Cardiac muscle cell (in vitro differentiated cells and primary cell): ENCODE results near the gene NCAM1. TPM values are rescaled to one million over a fixed set of nuclear protein-coding genes. Genes with fewer than 3 reads are reported as not detected.

Experiments
- DNase-seq, 2 donors: peaks; one replicate each; pipeline versions ENCODE4 v3.0.0 to v3.0.0-alpha.2; 2010 to 2017; ENCODE audit warnings: low read depth in 1 of 2, low spot score in 1 of 2
- H3K27ac ChIP-seq: fragments of 200-600 bp; sonication (generic); 2 replicates; pipeline ENCODE4 v1.5.1; 2016
- H3K27me3 ChIP-seq: fragments of 200-600 bp; sonication (generic); 2 replicates; pipeline ENCODE4 v1.6.0; 2016; ENCODE audit warnings: control low read depth
- H3K36me3 ChIP-seq: fragments of 200-600 bp; sonication (generic); 2 replicates; pipeline ENCODE4 v1.5.1; 2016; ENCODE audit warnings: control low read depth
- H3K4me1 ChIP-seq: fragments of 200-600 bp; sonication (generic); 2 replicates; pipeline ENCODE4 v1.8.1; 2017; ENCODE audit warnings: low read depth, mild to moderate bottlenecking, mixed run types
- H3K4me3 ChIP-seq: fragments of 200-600 bp; sonication (generic); 2 replicates; pipeline ENCODE4 v1.5.1; 2016; ENCODE audit warnings: mild to moderate bottlenecking
- H3K9me3 ChIP-seq: fragments of 200-600 bp; sonication (generic); 2 replicates; pipeline ENCODE4 v1.5.1; 2017; ENCODE audit warnings: low read depth, mild to moderate bottlenecking, control low read depth
- CTCF ChIP-seq: IDR thresholded peaks from 2 replicates; pipeline ENCODE4 v1.5.1; 2012; ENCODE audit warnings: low read depth, mild to moderate bottlenecking, low read length
- polyA plus RNA-seq: library from polyadenylated mRNA; unstranded; fragments of >200 nt; fragmentation: Nextera tagmentation; extraction: Ambion mirVana; gene quantifications from 2 replicates; pipeline ENCODE4 v1.2.1, GENCODE V29; 2016
- total RNA-seq: library from RNA; depleted of rRNA; stranded (reverse); fragments of >200 nt; gene quantifications from 2 replicates; pipeline ENCODE4 v1.2.3, GENCODE V29; 2016

The NCAM1 gene
- total and polyA plus RNA-seq, 2 experiments from 2014 or later: 61.9 to 203 TPM

- no peaks in the 10 kb centered on the region for H3K27me3 ChIP-seq
- DNase-seq: peak in 1 of 2 donors; percentile 21
- peaks cover 10% of the 10 kb centered on the region for H3K4me1 ChIP-seq
- no peak overlapping the region for H3K27ac ChIP-seq
- no peaks in the 10 kb centered on the region for H3K36me3 ChIP-seq
- TF ChIP-seq CTCF: no peak
- H3K4me3 ChIP-seq: no peak overlapping the region
- no peaks in the 10 kb centered on the region for H3K9me3 ChIP-seq
These were observed 4.4 kb downstream of the NCAM1 start for GRCh38 chr11:112965656-112966055.

- Histone ChIP-seq H3K4me1 (peaks cover 10% of the 10 kb centered on the region), H3K36me3 (no peaks in the 10 kb centered on the region), H3K4me3 (no peak overlapping the region), H3K27me3 (no peaks in the 10 kb centered on the region), H3K27ac (no peak overlapping the region), H3K9me3 (no peaks in the 10 kb centered on the region)
- no peak for DNase-seq
- no peak for TF ChIP-seq CTCF
These were observed 5.3 kb downstream of the NCAM1 start for GRCh38 chr11:112966561-112966960.

GRCh38 chr11:112967082-112967481 lies 5.9 kb downstream of the NCAM1 start:
- no peak for DNase-seq
- H3K27ac ChIP-seq: no peak overlapping the region

GRCh38 chr11:112968941-112969713 lies 7.9 kb downstream of the NCAM1 start:
- Histone ChIP-seq H3K4me1 (peaks cover 10% of the 10 kb centered on the region), H3K27me3 (no peaks in the 10 kb centered on the region), H3K27ac (no peak overlapping the region), H3K36me3 (no peaks in the 10 kb centered on the region), H3K4me3 (no peak overlapping the region), H3K9me3 (no peaks in the 10 kb centered on the region)
- TF ChIP-seq CTCF: no peak
- DNase-seq: peak in 1 of 2 donors; percentile 78

More at GRCh38 chr11:112967082-112967481, 5.9 kb downstream of the NCAM1 start:
- Histone ChIP-seq H3K4me1 (peaks cover 10% of the 10 kb centered on the region), H3K27me3 (no peaks in the 10 kb centered on the region), H3K9me3 (no peaks in the 10 kb centered on the region), H3K4me3 (no peak overlapping the region), H3K36me3 (no peaks in the 10 kb centered on the region)
- no peak for TF ChIP-seq CTCF

GRCh38 chr11:112971195-112971594 lies 10.0 kb downstream of the NCAM1 start:
- H3K27ac ChIP-seq: no peak overlapping the region
- no peaks in the 10 kb centered on the region for H3K36me3 ChIP-seq
- no peaks in the 10 kb centered on the region for H3K9me3 ChIP-seq
- DNase-seq: no peak
- no peak overlapping the region for H3K4me3 ChIP-seq
- TF ChIP-seq CTCF: no peak
- H3K27me3 ChIP-seq: no peaks in the 10 kb centered on the region
- peaks cover 2% of the 10 kb centered on the region for H3K4me1 ChIP-seq
